ENCODE measurements around the gene GAPDHS.

GAPDHS gene

GRCh38 chr19:35510626-35510964 is 22.7 kb upstream of the GAPDHS start:
- DNase-seq (ENCODE audit: low read depth in 2 of 2): no peak

GRCh38 chr19:35511337-35511736 is 21.9 kb upstream of the GAPDHS start:
- no peak for DNase-seq (ENCODE audit: low read depth in 2 of 2)

DNA sequence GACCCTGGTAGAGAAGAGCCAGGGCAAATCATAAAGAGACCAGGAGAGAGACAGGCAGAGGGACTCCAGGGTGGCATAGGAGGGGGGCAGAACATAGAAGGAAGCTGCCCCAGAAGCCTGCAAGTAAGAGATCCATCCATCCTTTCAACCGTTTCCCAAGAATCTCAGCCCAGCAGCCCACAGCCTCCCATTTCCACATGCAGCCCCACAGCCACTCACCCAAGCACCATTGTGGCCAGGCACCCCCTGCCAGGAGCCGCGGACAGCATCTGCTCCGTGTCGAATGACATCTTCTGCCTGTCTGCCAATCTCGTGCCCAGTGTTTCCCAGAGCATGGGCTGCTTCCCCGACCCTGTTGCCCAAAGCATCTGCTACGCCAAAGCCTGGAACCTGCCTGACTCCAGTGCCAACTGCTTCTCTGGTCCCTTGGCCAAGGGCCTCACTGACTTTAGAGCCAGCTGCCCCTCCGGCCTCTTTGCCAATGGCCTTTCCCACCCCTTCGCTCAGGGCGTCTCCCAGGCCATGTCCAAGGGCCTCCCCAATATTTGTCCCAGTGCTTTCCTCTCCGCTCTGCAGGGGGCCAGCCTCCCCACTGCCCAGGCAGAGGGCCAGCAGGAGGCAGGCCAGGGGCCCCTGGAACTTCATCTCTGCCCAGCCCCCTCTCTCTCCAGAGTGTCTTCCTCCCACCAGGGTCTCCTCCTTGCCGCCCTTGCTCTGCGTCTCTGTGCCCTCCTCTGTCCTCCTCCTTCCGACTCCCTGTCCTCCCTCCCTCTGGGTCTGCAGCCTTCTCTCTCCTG is 20.2 kb upstream of the GAPDHS start:
- no peak for DNase-seq (ENCODE audit: low read depth in 2 of 2)

DNA sequence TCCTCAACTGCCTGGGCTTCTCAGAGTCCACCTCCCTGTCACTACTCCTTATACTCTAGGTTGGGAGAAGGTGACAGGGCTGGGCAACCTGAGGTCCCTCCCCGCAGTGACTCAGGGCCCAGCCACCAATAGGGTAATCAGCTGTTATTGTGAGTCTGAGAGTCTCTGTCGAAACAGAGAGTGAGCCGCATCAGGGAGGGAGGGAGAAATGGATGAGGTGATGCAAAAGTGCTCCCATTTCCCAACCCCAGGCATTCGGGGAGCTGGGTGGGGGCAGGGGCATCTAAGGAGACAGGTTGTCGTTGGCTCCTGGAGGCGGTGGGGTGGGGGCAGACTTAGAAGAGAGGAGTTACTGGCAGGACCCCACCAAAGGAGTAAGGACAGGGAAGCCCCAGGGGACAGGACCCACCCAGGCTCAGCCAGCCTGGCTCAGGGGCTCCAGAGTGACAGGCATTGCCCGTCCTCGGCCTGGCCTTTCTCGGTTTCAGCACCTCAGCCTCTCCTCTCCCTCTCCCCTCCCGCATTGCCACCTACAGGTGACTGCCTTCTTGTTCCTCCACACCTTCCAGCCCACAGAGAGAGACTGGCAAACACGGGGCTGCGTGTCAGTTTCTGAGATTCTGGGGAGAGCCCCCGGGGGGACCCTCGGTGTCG is 19.5 kb upstream of the GAPDHS start, which contains the start of gene DMKN:
Gene DMKN, minus strand, starts transcription at position 22 of the 654 bp plus-strand sequence. CDS start 174 bp downstream, outside the sequence.
- DNase-seq (ENCODE audit: low read depth in 2 of 2): no peak

- no peak for DNase-seq (ENCODE audit: low read depth in 2 of 2)
These were observed 18.9 kb upstream of the GAPDHS start for GRCh38 chr19:35514282-35514809.

- no peak for DNase-seq (ENCODE audit: low read depth in 2 of 2)
These were observed 16.9 kb upstream of the GAPDHS start for GRCh38 chr19:35516310-35516709.

DNA sequence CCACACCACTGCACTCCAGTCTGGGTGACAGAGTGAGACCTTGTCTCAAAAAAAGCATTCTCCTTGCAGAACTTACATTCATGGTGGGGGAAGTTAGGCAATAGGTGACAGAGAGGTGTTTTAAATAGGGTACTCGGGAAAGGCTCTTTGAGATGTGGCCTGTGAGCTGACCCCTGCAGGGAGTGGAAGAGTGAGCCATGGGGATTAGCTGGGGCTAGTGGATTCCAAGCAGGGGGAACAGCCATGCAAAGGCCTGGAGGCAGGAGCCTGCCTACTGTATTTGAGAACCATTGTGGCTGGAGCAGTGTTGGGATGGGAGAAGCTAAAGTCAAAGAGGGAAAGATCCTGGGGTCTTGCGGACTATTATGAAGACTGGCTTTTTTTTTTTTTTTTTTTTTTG is 15.9 kb upstream of the GAPDHS start:
- DNase-seq (ENCODE audit: low read depth in 2 of 2): no peak

- no peak for DNase-seq (ENCODE audit: low read depth in 2 of 2)
These were observed 14.9 kb upstream of the GAPDHS start for GRCh38 chr19:35518313-35518712.

GRCh38 chr19:35519291-35519690 is 14.0 kb upstream of the GAPDHS start:
- DNase-seq (ENCODE audit: low read depth in 2 of 2): no peak

DNA sequence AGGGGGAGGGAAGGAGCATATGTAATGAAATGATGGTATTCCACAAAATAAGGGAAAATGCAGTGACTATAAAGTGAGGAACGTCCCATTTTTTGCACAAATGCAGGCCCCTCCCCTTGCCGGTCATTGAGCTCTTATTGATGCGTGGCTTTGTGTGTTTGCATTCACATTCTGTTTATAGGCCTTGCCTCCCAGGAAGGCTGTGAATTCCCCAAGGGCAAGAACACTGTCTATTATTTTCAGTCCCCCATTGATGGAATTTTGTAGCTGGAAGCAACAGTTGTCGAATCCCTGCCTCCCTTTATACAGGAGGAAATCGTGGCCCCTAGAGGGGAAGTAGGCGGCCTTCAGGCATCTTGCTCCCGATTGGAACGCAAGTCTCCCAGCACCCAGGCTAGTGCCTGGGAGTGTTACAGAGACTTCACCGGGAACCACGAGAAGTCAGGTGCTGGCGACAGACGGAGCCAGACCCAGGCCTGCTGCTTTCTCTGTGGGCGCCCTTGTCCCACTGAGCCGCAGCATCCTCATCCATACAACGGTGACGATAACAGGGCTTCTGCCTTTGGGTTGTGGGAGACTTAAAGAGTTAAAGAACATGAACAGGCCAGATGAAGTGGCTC is 12.0 kb upstream of the GAPDHS start:
- no peak for DNase-seq (ENCODE audit: low read depth in 2 of 2)

GRCh38 chr19:35522745-35523327 is 10.4 kb upstream of the GAPDHS start:
- DNase-seq (ENCODE audit: low read depth in 2 of 2): no peak

- no peak for DNase-seq (ENCODE audit: low read depth in 2 of 2)
These were observed 8.9 kb upstream of the GAPDHS start for GRCh38 chr19:35524181-35524837.

DNA sequence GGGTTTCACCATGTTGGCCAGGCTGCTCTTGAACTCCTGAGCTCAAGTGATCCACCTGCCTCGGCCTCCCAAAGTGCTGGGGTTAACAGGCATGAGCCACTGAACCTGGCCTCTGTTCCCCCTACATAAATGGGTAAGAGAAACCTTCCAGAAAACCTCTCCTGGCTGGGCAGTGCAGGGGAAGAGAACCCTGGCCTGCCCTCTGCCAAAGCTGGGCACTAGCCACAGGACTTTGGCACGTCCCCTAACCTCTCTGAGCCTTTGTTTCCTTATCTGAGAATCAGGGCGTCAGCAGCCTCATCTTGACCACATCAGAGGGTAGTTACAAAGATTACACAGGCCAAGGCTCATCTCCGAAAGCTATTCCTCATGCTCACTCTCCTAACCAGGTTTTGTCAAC is 7.4 kb upstream of the GAPDHS start:
- no peak for DNase-seq (ENCODE audit: low read depth in 2 of 2)

GRCh38 chr19:35528218-35529038 is 4.8 kb upstream of the GAPDHS start, which contains the start of gene SBSN:
Gene SBSN, minus strand, starts transcription at chr19:35528311. Its CDS starts 30 bp downstream, at chr19:35528281.
- DNase-seq (ENCODE audit: low read depth in 2 of 2): no peak

DNA sequence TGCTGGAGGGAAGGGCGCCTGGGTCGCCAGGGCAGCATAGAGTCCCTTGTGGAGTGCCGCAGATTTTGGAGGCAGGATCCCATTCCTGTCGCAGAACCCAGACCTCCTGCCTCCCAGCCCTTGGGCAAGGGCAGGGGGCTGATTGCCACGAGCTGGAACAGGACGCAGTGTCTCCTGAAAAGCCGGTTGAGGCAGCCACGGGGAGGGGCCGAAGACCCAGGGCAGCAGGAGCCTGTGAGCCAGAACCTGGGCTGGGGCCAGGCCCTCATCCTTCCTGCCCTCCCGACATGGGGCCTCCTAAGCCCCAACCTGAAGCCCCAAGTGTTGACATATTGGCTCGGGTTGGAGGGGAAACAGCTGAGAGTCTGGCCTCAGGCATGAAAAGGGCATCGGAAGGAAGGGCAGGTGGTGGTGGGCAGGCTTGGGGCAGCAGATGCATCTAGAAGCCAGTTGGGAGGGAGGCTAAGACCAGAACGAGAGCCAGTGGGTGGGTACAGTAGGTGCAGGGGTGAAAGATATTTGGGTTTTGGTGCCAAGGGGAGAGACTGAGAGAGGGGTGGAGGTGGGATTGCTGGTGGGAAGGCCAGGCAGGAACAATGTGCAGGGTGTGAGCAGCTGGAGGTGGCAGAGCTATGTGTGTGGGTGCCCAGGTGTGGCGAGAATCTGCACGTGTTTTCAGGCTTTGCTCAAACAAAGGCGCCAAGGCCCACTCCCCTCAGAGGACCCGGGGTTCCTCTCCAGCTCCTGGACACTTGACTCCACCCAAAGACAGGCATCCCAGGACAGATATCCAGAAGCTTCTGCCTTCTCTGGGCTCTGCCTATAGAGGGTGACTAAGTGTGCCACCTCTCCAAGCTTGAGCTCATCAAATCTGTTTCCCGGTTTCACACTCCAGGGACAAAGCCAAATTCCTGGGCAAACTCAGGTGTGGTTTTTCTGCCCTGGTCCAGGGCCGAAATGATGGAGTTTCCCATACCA is 3.7 kb upstream of the GAPDHS start:
- no peak for DNase-seq (ENCODE audit: low read depth in 2 of 2)

DNA sequence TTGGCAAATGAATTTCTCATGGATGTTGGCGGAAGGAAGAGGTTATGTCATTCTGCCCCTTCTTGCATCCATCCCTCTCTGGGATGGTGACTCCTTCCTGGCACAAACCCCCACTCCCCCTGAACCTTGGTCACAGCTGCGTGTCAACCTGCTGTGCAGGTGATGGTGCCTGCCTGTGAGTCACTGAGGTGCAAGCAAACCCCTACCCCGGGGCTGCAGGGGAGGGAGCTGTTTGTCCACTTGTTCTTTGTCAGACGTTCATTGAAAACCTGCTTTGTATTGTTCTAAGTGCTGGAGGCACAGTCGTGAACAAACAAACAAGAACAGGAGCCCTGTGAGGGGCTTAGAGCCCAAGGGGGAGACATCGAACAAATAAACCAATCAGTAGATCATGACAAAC is 2.0 kb upstream of the GAPDHS start:
- no peak for DNase-seq (ENCODE audit: low read depth in 2 of 2)

DNA sequence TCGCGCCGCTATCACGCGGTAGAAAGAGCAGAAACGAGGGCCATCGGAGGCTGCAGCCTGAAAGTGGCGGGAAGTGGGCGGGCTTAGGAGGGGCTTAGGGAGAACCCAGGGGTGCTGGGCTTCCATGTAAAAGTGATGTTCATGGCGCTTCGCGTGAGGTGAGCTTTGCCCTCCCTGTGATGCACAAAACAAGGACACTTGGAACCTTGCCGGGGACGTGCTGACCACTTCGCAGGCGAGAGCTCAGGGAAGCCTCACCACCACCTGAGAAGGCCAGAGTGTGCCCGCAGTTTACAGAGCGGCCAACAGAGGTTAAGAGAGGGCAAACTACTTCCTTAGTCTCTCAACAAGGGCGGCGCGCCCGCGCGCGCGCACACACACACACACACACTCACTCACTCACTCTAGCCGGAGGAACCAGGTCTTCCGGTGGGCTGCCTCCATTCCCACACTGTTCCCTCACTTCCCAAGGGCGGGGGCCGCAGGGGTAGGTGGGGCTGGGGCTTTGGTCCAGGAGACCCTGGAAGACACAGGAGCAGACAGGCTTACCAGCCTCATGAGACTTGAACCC is 651 bp downstream of the GAPDHS start:
- DNase-seq (ENCODE audit: low read depth in 2 of 2): no peak

GRCh38 chr19:35534803-35535480 is 1.7 kb downstream of the GAPDHS start:
- DNase-seq (ENCODE audit: low read depth in 2 of 2): no peak

GRCh38 chr19:35539314-35539713 is 6.1 kb downstream of the GAPDHS start:
- no peak for DNase-seq (ENCODE audit: low read depth in 2 of 2)

Measured in stimulated activated CD8-positive, alpha-beta memory T cell treated with anti-CD3 and anti-CD28 coated beads, Interleukin-15, amount 100 ng/mL, for 4 hours (primary cell).